Kidney tubule cell (primary cell): ENCODE data around the gene SLC17A9.

Experiments used
- DNase-seq: peaks from one replicate; pipeline ENCODE4 v3.0.0-alpha.2; 2018; ENCODE audit warnings: low spot score

SLC17A9 gene

GRCh38 chr20:62940875-62941274 is 11.6 kb upstream of the SLC17A9 start:
- no peak for DNase-seq

- DNase-seq = no peak
These were observed 10.7 kb upstream of the SLC17A9 start for GRCh38 chr20:62941792-62942191.

- no peak for DNase-seq
These were observed 10.1 kb upstream of the SLC17A9 start for GRCh38 chr20:62942456-62942855.

- no peak for DNase-seq
These were observed 9.1 kb upstream of the SLC17A9 start for GRCh38 chr20:62943396-62943795.

- no peak for DNase-seq
These were observed 8.3 kb upstream of the SLC17A9 start for GRCh38 chr20:62944184-62944583.

GRCh38 chr20:62944746-62945145 is 7.8 kb upstream of the SLC17A9 start:
- DNase-seq = no peak

GRCh38 chr20:62945771-62946339 is 6.7 kb upstream of the SLC17A9 start:
- DNase-seq = no peak

GRCh38 chr20:62946918-62947317 is 5.6 kb upstream of the SLC17A9 start:
- no peak for DNase-seq

- no peak for DNase-seq
These were observed 4.8 kb upstream of the SLC17A9 start for GRCh38 chr20:62947532-62948300.

- no peak for DNase-seq
These were observed 3.2 kb upstream of the SLC17A9 start for GRCh38 chr20:62949153-62949821.

GRCh38 chr20:62949962-62950361 is 2.5 kb upstream of the SLC17A9 start:
- no peak for DNase-seq

- no peak for DNase-seq
These were observed 1.8 kb upstream of the SLC17A9 start for GRCh38 chr20:62950741-62951140.

GRCh38 chr20:62951143-62951895 is 1.2 kb upstream of the SLC17A9 start:
- DNase-seq = no peak

- DNase-seq = no peak
These were observed 575 bp upstream of the SLC17A9 start for GRCh38 chr20:62951896-62952372.

- no peak for DNase-seq
These were observed 694 bp downstream of the SLC17A9 start for GRCh38 chr20:62952968-62953838.

- DNase-seq = peak; percentile 48
These were observed 1.6 kb downstream of the SLC17A9 start for GRCh38 chr20:62953839-62954703.

- DNase-seq = peak; percentile 17
These were observed 3.2 kb downstream of the SLC17A9 start for GRCh38 chr20:62955519-62956386.

GRCh38 chr20:62956387-62957135 is 4.1 kb downstream of the SLC17A9 start:
- DNase-seq = no peak
